ENCODE results near the gene IMMP2L.

IMMP2L gene

DNA sequence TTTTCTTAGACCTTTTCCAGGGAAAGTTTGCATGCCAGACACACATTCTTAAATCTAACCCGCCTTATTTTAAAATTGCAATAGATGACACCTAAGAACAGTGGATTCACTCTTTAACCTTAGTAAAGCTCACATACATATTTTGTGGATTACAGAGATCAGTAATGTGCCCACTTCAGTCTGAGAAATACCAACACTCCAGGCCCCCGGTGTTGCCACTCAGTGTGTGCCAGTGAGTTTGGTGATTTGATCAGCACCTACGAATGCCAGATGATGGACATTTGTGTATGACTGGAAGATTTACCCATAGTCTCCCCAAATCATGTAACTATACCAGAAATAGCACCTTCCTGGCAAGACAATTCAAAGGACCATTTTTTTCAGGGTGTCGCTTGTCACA lies 468.8 kb downstream of the IMMP2L start:
- TF ChIP-seq, protein P1, sequence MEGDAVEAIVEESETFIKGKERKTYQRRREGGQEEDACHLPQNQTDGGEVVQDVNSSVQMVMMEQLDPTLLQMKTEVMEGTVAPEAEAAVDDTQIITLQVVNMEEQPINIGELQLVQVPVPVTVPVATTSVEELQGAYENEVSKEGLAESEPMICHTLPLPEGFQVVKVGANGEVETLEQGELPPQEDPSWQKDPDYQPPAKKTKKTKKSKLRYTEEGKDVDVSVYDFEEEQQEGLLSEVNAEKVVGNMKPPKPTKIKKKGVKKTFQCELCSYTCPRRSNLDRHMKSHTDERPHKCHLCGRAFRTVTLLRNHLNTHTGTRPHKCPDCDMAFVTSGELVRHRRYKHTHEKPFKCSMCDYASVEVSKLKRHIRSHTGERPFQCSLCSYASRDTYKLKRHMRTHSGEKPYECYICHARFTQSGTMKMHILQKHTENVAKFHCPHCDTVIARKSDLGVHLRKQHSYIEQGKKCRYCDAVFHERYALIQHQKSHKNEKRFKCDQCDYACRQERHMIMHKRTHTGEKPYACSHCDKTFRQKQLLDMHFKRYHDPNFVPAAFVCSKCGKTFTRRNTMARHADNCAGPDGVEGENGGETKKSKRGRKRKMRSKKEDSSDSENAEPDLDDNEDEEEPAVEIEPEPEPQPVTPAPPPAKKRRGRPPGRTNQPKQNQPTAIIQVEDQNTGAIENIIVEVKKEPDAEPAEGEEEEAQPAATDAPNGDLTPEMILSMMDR (IDR thresholded peaks at IDR 0.05; ENCODE audit: insufficient read depth, low read depth, low read length, missing control alignments): no peak
- H3K4me3 ChIP-seq (ENCODE audit: low read length): no peak overlapping the region
- DNase-seq (ENCODE audit: low read depth): no peak

- DNase-seq (ENCODE audit: low read depth): no peak
- TF ChIP-seq, protein P1 (IDR thresholded peaks at IDR 0.05; ENCODE audit: insufficient read depth, low read depth, low read length, missing control alignments): no peak
- H3K4me3 ChIP-seq (ENCODE audit: low read length): no peak overlapping the region
Observed at GRCh38 chr7:111092406-111093236, 469.7 kb downstream of the IMMP2L start.

DNA sequence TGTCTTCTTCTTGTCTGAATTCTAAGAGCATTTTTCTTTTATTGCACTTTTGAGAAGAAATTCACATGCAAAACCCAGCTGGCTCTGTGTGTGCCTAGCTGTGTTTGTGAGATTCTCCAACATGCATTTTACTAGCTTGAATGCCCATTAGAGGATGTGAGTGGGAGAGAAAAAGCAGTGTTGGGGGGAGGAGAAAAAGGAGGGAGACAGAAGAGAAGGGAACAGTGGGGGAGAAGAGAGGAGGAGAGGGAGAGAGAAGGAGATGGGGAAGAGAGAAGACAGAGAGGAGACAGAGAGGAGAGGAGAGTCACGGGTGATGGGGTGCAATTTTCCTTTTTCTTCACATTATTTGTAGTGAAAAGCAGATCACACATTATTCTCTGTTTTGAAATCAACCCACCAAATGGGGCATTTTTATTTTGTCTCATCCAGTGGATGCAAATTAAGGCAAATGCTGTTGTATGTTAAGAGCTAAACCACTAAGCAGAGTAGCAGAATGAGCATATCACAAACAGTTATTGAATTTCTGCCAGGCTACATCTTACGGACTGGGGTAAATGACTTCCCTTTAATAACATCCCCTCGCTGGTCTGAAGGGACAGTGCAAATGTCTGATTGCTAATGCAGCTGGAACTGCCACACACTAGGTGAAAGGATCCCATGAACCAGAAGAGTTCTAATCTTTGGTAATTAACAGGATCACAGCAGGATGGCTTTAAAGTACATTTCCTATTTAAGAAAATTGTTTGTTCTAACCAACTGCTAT lies 470.5 kb downstream of the IMMP2L start:
- H3K4me3 ChIP-seq (ENCODE audit: low read length): no peak overlapping the region
- no peak for DNase-seq (ENCODE audit: low read depth)
- TF ChIP-seq, protein P1 (IDR thresholded peaks at IDR 0.05; ENCODE audit: insufficient read depth, low read depth, low read length, missing control alignments): no peak

DNA sequence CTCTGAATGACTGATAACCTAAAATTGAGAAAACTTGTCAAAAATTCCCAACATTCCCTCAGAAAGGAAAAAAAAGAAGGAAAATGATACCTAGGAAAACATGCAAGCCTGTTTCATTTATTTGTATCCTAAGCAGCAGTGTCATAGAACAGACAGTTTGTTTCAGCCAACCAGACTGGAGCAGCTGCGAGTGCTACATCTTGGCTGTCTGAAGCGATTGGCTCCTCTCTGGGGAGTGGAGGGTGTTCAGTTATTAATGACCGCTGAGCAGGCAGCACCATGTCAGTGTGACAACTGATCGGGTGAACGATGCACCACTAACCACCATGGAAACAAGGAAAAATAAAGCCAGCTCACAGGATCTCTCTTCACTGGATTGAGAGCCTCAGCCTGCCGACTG lies 471.4 kb downstream of the IMMP2L start, which contains the start of gene LRRN3:
TSS of gene LRRN3 (plus strand) at position 282 of the 400 bp plus-strand sequence. CDS start 31,646 bp downstream, outside the sequence.
- no peak for DNase-seq (ENCODE audit: low read depth)
- H3K4me3 ChIP-seq (ENCODE audit: low read length): no peak within 1 kb of the TSS
- TF ChIP-seq, protein P1 (IDR thresholded peaks at IDR 0.05; ENCODE audit: insufficient read depth, low read depth, low read length, missing control alignments): no peak

- TF ChIP-seq, protein P1 (IDR thresholded peaks at IDR 0.05; ENCODE audit: insufficient read depth, low read depth, low read length, missing control alignments): peak; percentile 76
- peak; percentile 63 for DNase-seq (ENCODE audit: low read depth)
- H3K4me3 ChIP-seq (ENCODE audit: low read length): no peak overlapping the region
Observed at GRCh38 chr7:111089822-111090426, 472.4 kb downstream of the IMMP2L start.

DNA sequence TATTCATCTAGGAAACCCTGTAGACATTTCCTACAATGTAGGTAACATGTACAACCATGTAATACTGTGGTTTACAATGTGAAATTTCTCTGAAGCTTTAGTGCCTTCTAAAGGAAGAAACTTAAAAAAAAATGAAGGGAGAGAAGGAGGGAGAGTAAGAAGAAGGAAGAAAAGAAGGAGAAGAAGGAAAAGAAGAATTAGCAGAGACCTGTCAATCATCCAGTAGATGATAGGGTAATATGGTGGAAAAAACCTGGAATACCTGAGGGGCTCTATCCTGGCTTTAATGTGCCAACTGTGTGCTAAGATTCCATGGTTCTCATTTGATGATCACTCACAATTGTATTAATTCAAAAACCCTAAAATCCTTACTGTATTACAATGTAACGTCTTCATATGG lies 474.0 kb downstream of the IMMP2L start:
- H3K4me3 ChIP-seq (ENCODE audit: low read length): no peak overlapping the region
- TF ChIP-seq, protein P1 (IDR thresholded peaks at IDR 0.05; ENCODE audit: insufficient read depth, low read depth, low read length, missing control alignments): no peak
- DNase-seq (ENCODE audit: low read depth): no peak
